K562 (cell line): ENCODE results near the gene NEK1. TPM values are rescaled to one million over a fixed set of nuclear protein-coding genes. Genes with fewer than 3 reads are reported as not detected.

Source experiments
- BRD4 ChIP-seq: fragments of 200-600 bp; sonication (generic); IDR thresholded peaks from 2 replicates; pipeline ENCODE4 v1.6.1; 2017; ENCODE audit warnings: inconsistent platforms
- CHD2 ChIP-seq: IDR thresholded peaks from 2 replicates; pipeline ENCODE4 v1.6.1; 2011; ENCODE audit warnings: low read depth, low read length
- CHD4 ChIP-seq: fragments of 200-600 bp; sonication (generic); IDR thresholded peaks from 3 replicates; pipeline ENCODE4 v1.6.1; 2012; ENCODE audit warnings: low read depth, mild to moderate bottlenecking, mixed read lengths, low read length, inconsistent platforms; ENCODE audit not compliant: insufficient read depth, insufficient replicate concordance, poor library complexity, severe bottlenecking
- IRF1 ChIP-seq: sonication (generic); formaldehyde crosslinking; IDR thresholded peaks from 2 replicates; pipeline ENCODE4 v1.8.0; 2022; ENCODE audit warnings: missing genetic modification reagents, mild to moderate bottlenecking, borderline replicate concordance
- KLF10 ChIP-seq: fragments of 250-450 bp; sonication (Bioruptor Pico); IDR thresholded peaks from 2 replicates; pipeline ENCODE4 v1.6.1; 2021; ENCODE audit warnings: matching md5 sums
- NFXL1 ChIP-seq: fragments of 450-650 bp; formaldehyde crosslinking; IDR thresholded peaks from 2 replicates; pipeline ENCODE4 v1.4.0; 2021; ENCODE audit warnings: mild to moderate bottlenecking
- SMARCA5 ChIP-seq: fragments of 450-650 bp; IDR thresholded peaks from 2 replicates; pipeline ENCODE4 v1.6.1; 2016
- THAP12 ChIP-seq: fragments of 250-450 bp; sonication (Bioruptor Pico); IDR thresholded peaks from 2 replicates; pipeline ENCODE4 v1.9.0; 2021; ENCODE audit warnings: mild to moderate bottlenecking, inconsistent platforms
- XRCC5 ChIP-seq: fragments of 200-400 bp; formaldehyde crosslinking; IDR thresholded peaks from 2 replicates; pipeline ENCODE4 v1.6.1; 2017; ENCODE audit warnings: low read depth, mild to moderate bottlenecking, low read length
- ZNF124 ChIP-seq: sonication (generic); formaldehyde crosslinking; IDR thresholded peaks from 2 replicates; pipeline ENCODE4 v1.8.1; 2022; ENCODE audit warnings: missing genetic modification reagents
- ZNF318 ChIP-seq, 2 experiments: fragments of 450-650 bp; IDR thresholded peaks; 2 replicates each; pipeline ENCODE4 v1.6.1; 2016; ENCODE audit warnings: mild to moderate bottlenecking in 2 of 2, borderline replicate concordance in 1 of 2, low read depth in 1 of 2, moderate library complexity in 1 of 2
- polyA plus RNA-seq, 8 experiments: library from polyadenylated mRNA; depleted of rRNA in 4 of 8; stranded (reverse) in 5 of 8; unstranded in 3 of 8; fragments of >200 nt; fragmentation: Nextera tagmentation in 2 of 8; fragmentation: Illumina TruSeq in 1 of 8; extraction: Ambion mirVana in 2 of 8; extraction: Trizol in 1 of 8; gene quantifications; 2 replicates each; pipeline versions ENCODE4 v1.2.1 to v1.2.3, GENCODE V29; 2011 to 2014; ENCODE audit warnings: inconsistent platforms in 1 of 8, missing spikeins in 1 of 8
- total RNA-seq, 7 experiments: library from RNA; depleted of rRNA in 6 of 7; stranded (reverse); fragments of >200 nt in 6 of 7; fragmentation: Illumina TruSeq in 2 of 7; extraction: Trizol in 2 of 7; gene quantifications; 2 replicates each; pipeline versions ENCODE4 v1.2.1 to v1.2.3, GENCODE V29; 2011 to 2021; ENCODE audit warnings: low replicate concordance in 1 of 7
- TF ChIP-seq, protein P1 (sequence below), 2 experiments: fragments of 450-650 bp; conservative IDR thresholded peaks; 2 replicates each; pipeline ENCODE4 v1.6.1; 2017; ENCODE audit warnings: mild to moderate bottlenecking in 2 of 2, moderate library complexity in 2 of 2

NEK1 gene
- total and polyA plus RNA-seq, 9 of the 15 experiments (the other 6 are each of a cell fraction or from before 2014, with no cell fraction given): 6.2 to 15.7 (median 10.3) TPM

GRCh38 chr4:169626331-169627282, 14.2 kb upstream of the NEK1 start (continued):
- no peak for TF ChIP-seq ZNF318 (IDR thresholded peaks at IDR 0.05; ENCODE audit: borderline replicate concordance in 1 of 2, low read depth in 1 of 2)
- no peak for TF ChIP-seq SMARCA5
- TF ChIP-seq NFXL1: no peak
- no peak for TF ChIP-seq IRF1
- TF ChIP-seq ZNF124 (CRISPR knock-in tag): no peak
- no peak for TF ChIP-seq THAP12 (CRISPR knock-in tag)
- TF ChIP-seq XRCC5: no peak
- no peak for TF ChIP-seq CHD4
- TF ChIP-seq, protein P1, sequence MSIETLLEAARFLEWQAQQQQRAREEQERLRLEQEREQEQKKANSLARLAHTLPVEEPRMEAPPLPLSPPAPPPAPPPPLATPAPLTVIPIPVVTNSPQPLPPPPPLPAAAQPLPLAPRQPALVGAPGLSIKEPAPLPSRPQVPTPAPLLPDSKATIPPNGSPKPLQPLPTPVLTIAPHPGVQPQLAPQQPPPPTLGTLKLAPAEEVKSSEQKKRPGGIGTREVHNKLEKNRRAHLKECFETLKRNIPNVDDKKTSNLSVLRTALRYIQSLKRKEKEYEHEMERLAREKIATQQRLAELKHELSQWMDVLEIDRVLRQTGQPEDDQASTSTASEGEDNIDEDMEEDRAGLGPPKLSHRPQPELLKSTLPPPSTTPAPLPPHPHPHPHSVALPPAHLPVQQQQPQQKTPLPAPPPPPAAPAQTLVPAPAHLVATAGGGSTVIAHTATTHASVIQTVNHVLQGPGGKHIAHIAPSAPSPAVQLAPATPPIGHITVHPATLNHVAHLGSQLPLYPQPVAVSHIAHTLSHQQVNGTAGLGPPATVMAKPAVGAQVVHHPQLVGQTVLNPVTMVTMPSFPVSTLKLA (conservative IDR thresholded peaks at IDR 0.05): peak; percentile 34 to 49; a peak in 1 of 4 replicates
- 0 out of 2 replicates have a peak, but pooled peaks have one; percentile 8 for TF ChIP-seq CHD2
- TF ChIP-seq KLF10 (CRISPR knock-in tag): no peak
- no peak for TF ChIP-seq BRD4
